OCI-LY1 (cell line): ENCODE results near the gene HMGXB3.

Experiments
- H2AFZ ChIP-seq: fragments of 200-600 bp; sonication (generic), shearing (Covaris generic); 2 replicates; pipeline ENCODE4 v1.6.0; 2014; ENCODE audit warnings: antibody characterized with exemption, mild to moderate bottlenecking, low read length
- H3F3A ChIP-seq: fragments of 200-600 bp; sonication (generic), shearing (Covaris generic); 2 replicates; pipeline ENCODE4 v1.6.0; 2014; ENCODE audit warnings: mild to moderate bottlenecking, antibody characterized with exemption, low read length, moderate library complexity; ENCODE audit not compliant: insufficient read depth
- H3K27ac ChIP-seq: fragments of 200-600 bp; sonication (generic); 2 replicates; pipeline ENCODE4 v1.5.1; 2014; ENCODE audit warnings: low read length, mixed run types, mild to moderate bottlenecking, low read depth; ENCODE audit not compliant: poor library complexity, severe bottlenecking
- H3K27me3 ChIP-seq: fragments of 200-600 bp; sonication (generic); 2 replicates; pipeline ENCODE4 v1.6.0; 2014; ENCODE audit warnings: antibody characterized with exemption, mild to moderate bottlenecking, low read length, moderate library complexity; ENCODE audit not compliant: insufficient read depth
- H3K36me3 ChIP-seq: fragments of 200-600 bp; sonication (generic); 2 replicates; pipeline ENCODE4 v1.6.1; 2014; ENCODE audit warnings: mild to moderate bottlenecking, antibody characterized with exemption, low read length, moderate library complexity, mixed read lengths; ENCODE audit not compliant: insufficient read depth
- H3K4me1 ChIP-seq: fragments of 200-600 bp; sonication (generic); 2 replicates; pipeline ENCODE4 v1.5.1; 2014; ENCODE audit warnings: mild to moderate bottlenecking, low read length, moderate library complexity; ENCODE audit not compliant: insufficient read depth, severe bottlenecking
- H3K4me2 ChIP-seq: fragments of 200-600 bp; sonication (generic), shearing (Covaris generic); 2 replicates; pipeline ENCODE4 v1.6.1; 2014; ENCODE audit warnings: low read length
- H3K4me3 ChIP-seq: fragments of 200-600 bp; sonication (generic); 2 replicates; pipeline ENCODE4 v1.5.1; 2014; ENCODE audit warnings: low read length, low read depth, mild to moderate bottlenecking, mixed read lengths; ENCODE audit not compliant: poor library complexity, severe bottlenecking
- H3K79me2 ChIP-seq: fragments of 200-600 bp; shearing (Covaris generic); 2 replicates; pipeline ENCODE4 v1.6.1; 2016; ENCODE audit warnings: mixed run types, low read length, mixed read lengths; ENCODE audit not compliant: insufficient read depth
- H3K9ac ChIP-seq: fragments of 200-600 bp; sonication (generic), shearing (Covaris generic); 2 replicates; pipeline ENCODE4 v1.6.1; 2014; ENCODE audit warnings: mild to moderate bottlenecking, low read length, mixed read lengths
- H3K9me2 ChIP-seq: fragments of 200-600 bp; sonication (generic), shearing (Covaris generic); 2 replicates; pipeline ENCODE4 v1.6.1; 2014; ENCODE audit warnings: low read depth, mild to moderate bottlenecking, low read length, mixed read lengths
- H3K9me3 ChIP-seq: fragments of 200-600 bp; shearing (Covaris generic); 2 replicates; pipeline ENCODE4 v1.6.1; 2014; ENCODE audit warnings: low read length, mixed read lengths
- H4K20me1 ChIP-seq: fragments of 200-600 bp; sonication (generic), shearing (Covaris generic); 2 replicates; pipeline ENCODE4 v1.6.0; 2016; ENCODE audit warnings: mild to moderate bottlenecking, low read length; ENCODE audit not compliant: insufficient read depth
- CTCF ChIP-seq: fragments of 200-600 bp; sonication (generic), shearing (Covaris generic); IDR thresholded peaks from 2 replicates; pipeline ENCODE4 v1.5.1; 2017; ENCODE audit warnings: mild to moderate bottlenecking, antibody characterized with exemption, low read length, moderate library complexity, mixed read lengths
- EZH2 ChIP-seq: fragments of 200-600 bp; sonication (generic), shearing (Covaris generic); IDR thresholded peaks from 2 replicates; pipeline ENCODE4 v1.8.0; 2017; ENCODE audit warnings: borderline replicate concordance, mixed run types, mild to moderate bottlenecking, antibody characterized with exemption, low read length, moderate library complexity, mixed read lengths

HMGXB3 gene

GRCh38 chr5:149954798-149955197 lies 45.7 kb upstream of the HMGXB3 start:
- H3K9me3 ChIP-seq, result no peaks in the 10 kb centered on the region
- H3K27me3 ChIP-seq, result no peaks in the 10 kb centered on the region

DNA sequence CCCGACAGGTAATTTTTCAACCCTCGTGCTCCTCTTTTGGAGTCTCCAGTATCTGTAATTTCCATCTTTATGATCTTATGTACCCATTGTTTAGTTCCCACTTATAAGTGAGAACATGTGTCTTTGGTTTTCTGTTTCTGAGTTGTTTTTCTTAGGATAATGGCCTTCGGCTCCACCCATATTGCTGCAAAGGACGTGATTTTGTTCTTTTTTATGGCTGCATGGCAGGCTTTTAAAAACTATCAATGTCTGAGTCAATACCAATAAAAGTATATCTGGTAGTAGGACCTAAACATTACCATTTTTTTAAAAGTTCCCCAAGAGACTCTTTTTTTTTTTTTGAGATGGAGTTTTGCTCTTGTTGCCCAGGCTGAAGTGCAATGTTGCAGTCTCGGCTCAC lies 43.9 kb upstream of the HMGXB3 start:
- Histone ChIP-seq H3K79me2 (no peaks in the 10 kb centered on the region), H3K9ac (no peak overlapping the region), H2AFZ (no peak overlapping the region), H3K36me3 (no peaks in the 10 kb centered on the region), H3K4me2 (no peak overlapping the region), H4K20me1 (no peaks in the 10 kb centered on the region), H3K27me3 (no peaks in the 10 kb centered on the region), H3F3A (no peaks in the 10 kb centered on the region), H3K9me2 (no peaks in the 10 kb centered on the region), H3K4me3 (no peak overlapping the region), H3K4me1 (peaks cover 16% of the 10 kb centered on the region), H3K27ac (no peak overlapping the region), H3K9me3 (no peaks in the 10 kb centered on the region)
- TF ChIP-seq CTCF (no peak), EZH2 (no peak)

More at GRCh38 chr5:149954798-149955197, 45.7 kb upstream of the HMGXB3 start:
- no peaks in the 10 kb centered on the region for H3K9me2 ChIP-seq
- peaks cover 5% of the 10 kb centered on the region for H3K4me1 ChIP-seq
- TF ChIP-seq EZH2 (no peak), CTCF (no peak)
- no peaks in the 10 kb centered on the region for H3K36me3 ChIP-seq
- no peak overlapping the region for H3K9ac ChIP-seq
- no peaks in the 10 kb centered on the region for H4K20me1 ChIP-seq
- H3K4me3 ChIP-seq, result no peak overlapping the region
- no peaks in the 10 kb centered on the region for H3K79me2 ChIP-seq
- no peak overlapping the region for H3K4me2 ChIP-seq
- H3F3A ChIP-seq, result no peaks in the 10 kb centered on the region
- H3K27ac ChIP-seq, result no peak overlapping the region
- H2AFZ ChIP-seq, result no peak overlapping the region

GRCh38 chr5:149957855-149958254 lies 42.7 kb upstream of the HMGXB3 start:
- Histone ChIP-seq H2AFZ (no peak overlapping the region), H3F3A (no peaks in the 10 kb centered on the region), H3K79me2 (no peaks in the 10 kb centered on the region), H4K20me1 (no peaks in the 10 kb centered on the region), H3K27ac (no peak overlapping the region), H3K9ac (no peak overlapping the region), H3K36me3 (no peaks in the 10 kb centered on the region), H3K9me2 (no peaks in the 10 kb centered on the region), H3K27me3 (no peaks in the 10 kb centered on the region), H3K4me2 (no peak overlapping the region), H3K9me3 (no peaks in the 10 kb centered on the region), H3K4me3 (no peak overlapping the region), H3K4me1 (peaks cover 24% of the 10 kb centered on the region)
- TF ChIP-seq EZH2 (no peak), CTCF (no peak)
